PC-9 (cell line): Measurements from ENCODE around the gene HABP4. TPM values are rescaled to one million over a fixed set of nuclear protein-coding genes. Genes with fewer than 3 reads are reported as not detected.

Experiments used
- BruUV-seq: library from RNA; stranded (reverse); fragments of 400-500 nt; replicated peaks from 2 replicates; lab custom pipeline; 2021; lab: Mats Ljungman, UMichigan
- CTCF ChIA-PET: fragments of 300-600 bp; sonication (Branson Sonifier 250); formaldehyde crosslinking; loops from one replicate; lab custom pipeline; 2022; ENCODE audit warnings: antibody characterized with exemption; lab: Charles Lee
- POLR2A ChIA-PET: fragments of 300-600 bp; sonication (Branson Sonifier 250); formaldehyde crosslinking; loops from one replicate; lab custom pipeline; 2022; ENCODE audit warnings: antibody characterized with exemption; ENCODE audit not compliant: unreplicated experiment; lab: Charles Lee
- DNase-seq, 2 experiments: peaks; one replicate each; pipeline versions ENCODE4 v3.0.0 to v3.0.0-alpha.2; 2015 to 2022; ENCODE audit warnings: mixed read lengths in 1 of 2
- H2AFZ ChIP-seq: fragments of 200-600 bp; sonication (generic); 2 replicates; pipeline ENCODE4 v1.8.1; 2017; ENCODE audit warnings: antibody characterized with exemption
- H3F3A ChIP-seq: fragments of 200-600 bp; sonication (generic); 2 replicates; pipeline ENCODE4 v1.8.1; 2017; ENCODE audit warnings: antibody characterized with exemption, mild to moderate bottlenecking, low read depth; ENCODE audit not compliant: insufficient read depth
- H3K27ac ChIP-seq: fragments of 200-600 bp; sonication (generic); 2 replicates; pipeline ENCODE4 v1.6.1; 2016; ENCODE audit warnings: mixed run types
- H3K27me3 ChIP-seq: fragments of 200-600 bp; sonication (generic); 2 replicates; pipeline ENCODE4 v1.6.1; 2016; ENCODE audit warnings: low read depth, mixed run types; ENCODE audit not compliant: insufficient read depth
- H3K36me3 ChIP-seq: fragments of 200-600 bp; sonication (generic); 2 replicates; pipeline ENCODE4 v1.6.1; 2016; ENCODE audit warnings: low read depth, mixed run types
- H3K4me1 ChIP-seq: fragments of 200-600 bp; sonication (generic); replicated peaks from 2 replicates; pipeline ENCODE4 v1.6.1; 2016; ENCODE audit warnings: mixed run types; ENCODE audit not compliant: insufficient read depth
- H3K4me2 ChIP-seq: fragments of 200-600 bp; sonication (generic); 2 replicates; pipeline ENCODE4 v1.6.1; 2017; ENCODE audit warnings: mixed run types
- H3K4me3 ChIP-seq: fragments of 200-600 bp; sonication (generic); 2 replicates; pipeline ENCODE4 v1.6.1; 2016; ENCODE audit warnings: mixed run types
- H3K79me2 ChIP-seq: fragments of 200-600 bp; sonication (generic); 2 replicates; pipeline ENCODE4 v1.6.1; 2017; ENCODE audit warnings: low read depth, mixed run types
- H3K9me2 ChIP-seq: fragments of 200-600 bp; sonication (generic); 2 replicates; pipeline ENCODE4 v1.8.1; 2017; ENCODE audit warnings: mild to moderate bottlenecking; ENCODE audit not compliant: insufficient read depth
- H3K9me3 ChIP-seq: fragments of 200-600 bp; sonication (generic); 2 replicates; pipeline ENCODE4 v1.8.1; 2016; ENCODE audit warnings: low read depth; ENCODE audit not compliant: insufficient read depth
- H4K20me1 ChIP-seq: fragments of 200-600 bp; sonication (generic); 2 replicates; pipeline ENCODE4 v1.8.1; 2017; ENCODE audit not compliant: insufficient read depth
- EZH2 ChIP-seq: fragments of 200-600 bp; sonication (generic); IDR thresholded peaks from 2 replicates; pipeline ENCODE4 v1.8.0; 2017; ENCODE audit warnings: antibody characterized with exemption, low read depth
- intact Hi-C: fragments of 100-400 bp; cut with micrococcal nuclease; formaldehyde crosslinking; loops from one replicate; pipeline ENCODE4 v1.10.0; 2022; ENCODE audit not compliant: unreplicated experiment
- total RNA-seq: library from RNA; stranded (reverse); gene quantifications from 2 replicates; pipeline ENCODE4 v1.2.3, GENCODE V29; 2021
- TF ChIP-seq, protein P1 (sequence below): fragments of 200-600 bp; sonication (generic); conservative IDR thresholded peaks from 2 replicates; pipeline ENCODE4 v1.6.1; 2017; ENCODE audit warnings: mixed run types, antibody characterized with exemption, mild to moderate bottlenecking, moderate library complexity

Gene HABP4
- total RNA-seq, 1 experiment from 2014 or later: 8.1 TPM

- ChIA-PET POLR2A (no interaction called here), CTCF (no interaction called here)
- Histone ChIP-seq H3F3A (peaks cover 12% of the 10 kb centered on the region), H3K27me3 (no peaks in the 10 kb centered on the region), H3K9me2 (no peaks in the 10 kb centered on the region; the same call in 1 of the 2 replicates), H4K20me1 (no peaks in the 10 kb centered on the region), H3K27ac (no peak overlapping the region), H3K9me3 (no peaks in the 10 kb centered on the region), H3K4me3 (no peak overlapping the region), H2AFZ (no peak overlapping the region), H3K4me1 (peaks cover 13% of the 10 kb centered on the region), H3K79me2 (no peaks in the 10 kb centered on the region), H3K36me3 (no peaks in the 10 kb centered on the region), H3K4me2 (no peak overlapping the region)
- intact Hi-C loops: no loop called here
- no TSS peak for BruUV-seq
- TF ChIP-seq EZH2: no peak
- TF ChIP-seq, protein P1, sequence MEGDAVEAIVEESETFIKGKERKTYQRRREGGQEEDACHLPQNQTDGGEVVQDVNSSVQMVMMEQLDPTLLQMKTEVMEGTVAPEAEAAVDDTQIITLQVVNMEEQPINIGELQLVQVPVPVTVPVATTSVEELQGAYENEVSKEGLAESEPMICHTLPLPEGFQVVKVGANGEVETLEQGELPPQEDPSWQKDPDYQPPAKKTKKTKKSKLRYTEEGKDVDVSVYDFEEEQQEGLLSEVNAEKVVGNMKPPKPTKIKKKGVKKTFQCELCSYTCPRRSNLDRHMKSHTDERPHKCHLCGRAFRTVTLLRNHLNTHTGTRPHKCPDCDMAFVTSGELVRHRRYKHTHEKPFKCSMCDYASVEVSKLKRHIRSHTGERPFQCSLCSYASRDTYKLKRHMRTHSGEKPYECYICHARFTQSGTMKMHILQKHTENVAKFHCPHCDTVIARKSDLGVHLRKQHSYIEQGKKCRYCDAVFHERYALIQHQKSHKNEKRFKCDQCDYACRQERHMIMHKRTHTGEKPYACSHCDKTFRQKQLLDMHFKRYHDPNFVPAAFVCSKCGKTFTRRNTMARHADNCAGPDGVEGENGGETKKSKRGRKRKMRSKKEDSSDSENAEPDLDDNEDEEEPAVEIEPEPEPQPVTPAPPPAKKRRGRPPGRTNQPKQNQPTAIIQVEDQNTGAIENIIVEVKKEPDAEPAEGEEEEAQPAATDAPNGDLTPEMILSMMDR: no peak
- DNase-seq: no peak
These were observed 24.3 kb upstream of the HABP4 start for GRCh38 chr9:96425500-96426169.

- no peak overlapping the region for H3K27ac ChIP-seq
- H3K4me1 ChIP-seq: no peaks in the 10 kb centered on the region
- intact Hi-C loops: no loop called here
- H4K20me1 ChIP-seq: no peaks in the 10 kb centered on the region
- TF ChIP-seq EZH2: no peak
- TF ChIP-seq, protein P1: no peak
- no peaks in the 10 kb centered on the region for H3K36me3 ChIP-seq
- peaks cover 4% of the 10 kb centered on the region; the same call in 1 of the 2 replicates for H3F3A ChIP-seq
- DNase-seq: no peak
- H3K27me3 ChIP-seq: no peaks in the 10 kb centered on the region
- H3K9me2 ChIP-seq: no peaks in the 10 kb centered on the region
- no peaks in the 10 kb centered on the region for H3K79me2 ChIP-seq
- H3K4me3 ChIP-seq: no peak overlapping the region
- no peak overlapping the region for H3K4me2 ChIP-seq
- ChIA-PET CTCF (no interaction called here), POLR2A (interaction anchor here (0.7 kb wide), 1 partner anchor 256 kb away, joined by 6 read pairs; no protein-coding TSS in a partner anchor)
- no peak overlapping the region for H2AFZ ChIP-seq
- H3K9me3 ChIP-seq: no peaks in the 10 kb centered on the region
- no TSS peak for BruUV-seq
These were observed 20.2 kb upstream of the HABP4 start for GRCh38 chr9:96429732-96430131.

GRCh38 chr9:96430377-96430776 is 19.6 kb upstream of the HABP4 start:
- H3K4me2 ChIP-seq: no peak overlapping the region
- H3K4me1 ChIP-seq: no peaks in the 10 kb centered on the region
- POLR2A ChIA-PET: no interaction called here
- intact Hi-C loops: no loop called here
- H3K9me3 ChIP-seq: no peaks in the 10 kb centered on the region
- TF ChIP-seq, protein P1: no peak
- TF ChIP-seq EZH2: no peak
- no peaks in the 10 kb centered on the region for H3K36me3 ChIP-seq
- H3K4me3 ChIP-seq: no peak overlapping the region
- no TSS peak for BruUV-seq
- no peaks in the 10 kb centered on the region for H3K27me3 ChIP-seq
- H4K20me1 ChIP-seq: no peaks in the 10 kb centered on the region
- H3K9me2 ChIP-seq: no peaks in the 10 kb centered on the region
- H3K79me2 ChIP-seq: no peaks in the 10 kb centered on the region
- DNase-seq: no peak
- H3F3A ChIP-seq: peaks cover 4% of the 10 kb centered on the region; the same call in 1 of the 2 replicates
- H2AFZ ChIP-seq: no peak overlapping the region
- CTCF ChIA-PET: no interaction called here
- H3K27ac ChIP-seq: no peak overlapping the region
